PC-3 (cell line): ENCODE results near the gene ATP8A1. TPM values are rescaled to one million over a fixed set of nuclear protein-coding genes. Genes with fewer than 3 reads are reported as not detected.
"Not testable (repeated sequence)": the region's sequence is repeated elsewhere in the genome, so short reads cannot be mapped to it uniquely, and the experiment has no call there.

ENCODE experiments used
- ATAC-seq: fragments of 200-7000 bp; cut with Tn5 transposase; 2 replicates; pipeline ENCODE4 v1.9.1; 2020; ENCODE audit warnings: mild to moderate bottlenecking, moderate library complexity
- BruUV-seq: library from RNA; stranded (reverse); fragments of 400-500 nt; replicated peaks from 2 replicates; lab custom pipeline; 2021; lab: Mats Ljungman, UMichigan
- CTCF ChIA-PET: fragments of 300-600 bp; sonication (Branson Sonifier 250); formaldehyde crosslinking; loops from one replicate; lab custom pipeline; 2022; ENCODE audit warnings: antibody characterized with exemption; lab: Charles Lee
- POLR2A ChIA-PET: fragments of 300-600 bp; sonication (Branson Sonifier 250); formaldehyde crosslinking; loops from one replicate; lab custom pipeline; 2022; ENCODE audit warnings: antibody characterized with exemption; ENCODE audit not compliant: unreplicated experiment; lab: Charles Lee
- DNase-seq: peaks from one replicate; pipeline ENCODE4 v3.0.0-alpha.2; 2015
- H2AFZ ChIP-seq: fragments of 300-600 bp; sonication (generic); 2 replicates; pipeline ENCODE4 v1.6.0; 2016; ENCODE audit warnings: antibody characterized with exemption, low read length
- H3F3A ChIP-seq: fragments of 300-600 bp; sonication (generic); one replicate; pipeline ENCODE4 v1.6.0; 2017; ENCODE audit warnings: antibody characterized with exemption, low read length, control low read depth, mild to moderate bottlenecking; ENCODE audit not compliant: unreplicated experiment
- H3K27ac ChIP-seq: fragments of 300-600 bp; sonication (generic); 2 replicates; pipeline ENCODE4 v1.5.1; 2016; ENCODE audit warnings: mild to moderate bottlenecking, low read length
- H3K27me3 ChIP-seq: fragments of 300-600 bp; sonication (generic); 2 replicates; pipeline ENCODE4 v1.6.1; 2016; ENCODE audit warnings: low read length, mixed read lengths
- H3K36me3 ChIP-seq: fragments of 300-600 bp; sonication (generic); 2 replicates; pipeline ENCODE4 v1.6.1; 2016; ENCODE audit warnings: low read depth, mixed run types, low read length, mixed read lengths
- H3K4me1 ChIP-seq: fragments of 300-600 bp; sonication (generic); 2 replicates; pipeline ENCODE4 v1.5.1; 2016; ENCODE audit warnings: low read length; ENCODE audit not compliant: insufficient read depth
- H3K4me2 ChIP-seq: fragments of 300-600 bp; sonication (generic); 2 replicates; pipeline ENCODE4 v1.6.0; 2016; ENCODE audit warnings: low read length
- H3K4me3 ChIP-seq: fragments of 300-600 bp; sonication (generic); 2 replicates; pipeline ENCODE4 v1.5.1; 2016; ENCODE audit warnings: mild to moderate bottlenecking, low read length, mixed read lengths
- H3K79me2 ChIP-seq: fragments of 300-600 bp; sonication (generic); 2 replicates; pipeline ENCODE4 v1.6.1; 2017; ENCODE audit warnings: low read length, mixed read lengths
- H3K9ac ChIP-seq: fragments of 300-600 bp; sonication (generic); 2 replicates; pipeline ENCODE4 v1.6.0; 2016; ENCODE audit warnings: mild to moderate bottlenecking, low read length
- H3K9me2 ChIP-seq: fragments of 300-600 bp; sonication (generic); replicated peaks from 2 replicates; pipeline ENCODE4 v1.6.1; 2016; ENCODE audit warnings: mixed run types, low read length, mixed read lengths
- H3K9me3 ChIP-seq: fragments of 300-600 bp; sonication (generic); 2 replicates; pipeline ENCODE4 v1.6.1; 2016; ENCODE audit warnings: low read length, mixed read lengths
- H4K20me1 ChIP-seq: fragments of 300-600 bp; sonication (generic); 2 replicates; pipeline ENCODE4 v1.6.1; 2016; ENCODE audit warnings: low read length, mixed read lengths
- EZH2 ChIP-seq: fragments of 300-600 bp; sonication (generic); IDR thresholded peaks from one replicate; pipeline ENCODE4 v1.6.1; 2017; ENCODE audit warnings: antibody characterized with exemption, mild to moderate bottlenecking, low read length; ENCODE audit not compliant: unreplicated experiment
- EZH2phosphoT487 ChIP-seq: fragments of 300-600 bp; sonication (generic); IDR thresholded peaks from 2 replicates; pipeline ENCODE4 v1.6.1; 2018; ENCODE audit warnings: mild to moderate bottlenecking, antibody characterized with exemption, low read length, borderline replicate concordance
- intact Hi-C: fragments of 100-400 bp; cut with micrococcal nuclease; formaldehyde crosslinking; loops from 2 replicates; pipeline ENCODE4 v1.9.0; 2023
- total RNA-seq: library from RNA; depleted of rRNA; stranded (reverse); fragments of >200 nt; gene quantifications from 2 replicates; pipeline ENCODE4 v1.2.3, GENCODE V29; 2014
- TF ChIP-seq, protein P1 (sequence below): fragments of 300-600 bp; sonication (generic); conservative IDR thresholded peaks from 2 replicates; pipeline ENCODE4 v1.5.1; 2017; ENCODE audit warnings: antibody characterized with exemption, low read depth, mild to moderate bottlenecking, low read length

Gene ATP8A1
- total RNA-seq, 1 experiment from 2014 or later, result 3.9 TPM

- Histone ChIP-seq H3F3A (no peaks in the 10 kb centered on the region), H3K79me2 (no peaks in the 10 kb centered on the region), H3K36me3 (no peaks in the 10 kb centered on the region), H3K9me2 (no peaks in the 10 kb centered on the region), H3K4me1 (no peaks in the 10 kb centered on the region), H3K27ac (no peak overlapping the region), H3K9ac (no peak overlapping the region), H2AFZ (no peak overlapping the region), H3K4me3 (no peak overlapping the region), H3K9me3 (no peaks in the 10 kb centered on the region), H3K4me2 (no peak overlapping the region), H4K20me1 (no peaks in the 10 kb centered on the region), H3K27me3 (no peaks in the 10 kb centered on the region)
- no peak for DNase-seq
- ATAC-seq, result no peak
- no TSS peak for BruUV-seq
- POLR2A ChIA-PET, result no interaction called here
- CTCF ChIA-PET, result no interaction called here
- TF ChIP-seq EZH2phosphoT487 (no peak), EZH2 (no peak)
- TF ChIP-seq, protein P1, sequence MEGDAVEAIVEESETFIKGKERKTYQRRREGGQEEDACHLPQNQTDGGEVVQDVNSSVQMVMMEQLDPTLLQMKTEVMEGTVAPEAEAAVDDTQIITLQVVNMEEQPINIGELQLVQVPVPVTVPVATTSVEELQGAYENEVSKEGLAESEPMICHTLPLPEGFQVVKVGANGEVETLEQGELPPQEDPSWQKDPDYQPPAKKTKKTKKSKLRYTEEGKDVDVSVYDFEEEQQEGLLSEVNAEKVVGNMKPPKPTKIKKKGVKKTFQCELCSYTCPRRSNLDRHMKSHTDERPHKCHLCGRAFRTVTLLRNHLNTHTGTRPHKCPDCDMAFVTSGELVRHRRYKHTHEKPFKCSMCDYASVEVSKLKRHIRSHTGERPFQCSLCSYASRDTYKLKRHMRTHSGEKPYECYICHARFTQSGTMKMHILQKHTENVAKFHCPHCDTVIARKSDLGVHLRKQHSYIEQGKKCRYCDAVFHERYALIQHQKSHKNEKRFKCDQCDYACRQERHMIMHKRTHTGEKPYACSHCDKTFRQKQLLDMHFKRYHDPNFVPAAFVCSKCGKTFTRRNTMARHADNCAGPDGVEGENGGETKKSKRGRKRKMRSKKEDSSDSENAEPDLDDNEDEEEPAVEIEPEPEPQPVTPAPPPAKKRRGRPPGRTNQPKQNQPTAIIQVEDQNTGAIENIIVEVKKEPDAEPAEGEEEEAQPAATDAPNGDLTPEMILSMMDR, result no peak
- intact Hi-C loops, result no loop called here
Measured at GRCh38 chr4:42473071-42473684, 183.7 kb downstream of the ATP8A1 start.

DNA sequence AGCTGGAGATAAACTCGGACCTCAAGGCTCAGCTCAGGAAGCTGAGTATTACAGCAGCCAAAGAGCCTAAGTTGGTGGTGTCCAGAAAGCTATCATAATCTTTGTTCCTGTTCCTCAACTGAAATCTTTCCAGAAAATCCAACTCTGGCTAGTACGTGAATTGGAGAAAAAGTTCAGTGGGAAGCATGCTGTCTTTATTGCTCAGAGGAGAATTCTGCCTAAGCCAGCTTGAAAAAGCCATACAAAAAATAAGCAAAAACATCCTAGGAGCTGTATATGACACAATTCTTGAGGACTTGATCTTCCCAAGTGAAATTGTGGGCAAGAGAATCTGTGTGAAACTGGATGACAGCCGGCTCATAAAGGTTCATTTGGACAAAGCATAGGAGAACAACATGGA lies 185.0 kb downstream of the ATP8A1 start:
- H3F3A ChIP-seq, result no peaks in the 10 kb centered on the region
- no peaks in the 10 kb centered on the region for H3K79me2 ChIP-seq
- TF ChIP-seq EZH2phosphoT487 (no peak), EZH2 (no peak)
- TF ChIP-seq, protein P1, result no peak
- no peaks in the 10 kb centered on the region for H3K36me3 ChIP-seq
- no TSS peak for BruUV-seq
- H3K9ac ChIP-seq, result no peak overlapping the region
- no peak overlapping the region for H2AFZ ChIP-seq
- ChIA-PET CTCF (no interaction called here), POLR2A (no interaction called here)
- H3K9me3 ChIP-seq, result no peaks in the 10 kb centered on the region
- ATAC-seq (no peak), DNase-seq (no peak)
- intact Hi-C loops, result no loop called here
- H3K27ac ChIP-seq, result no peak overlapping the region
- no peaks in the 10 kb centered on the region for H3K4me1 ChIP-seq
- H3K4me2 ChIP-seq, result no peak overlapping the region
- H3K27me3 ChIP-seq, result no peaks in the 10 kb centered on the region
- H4K20me1 ChIP-seq, result no peaks in the 10 kb centered on the region
- H3K4me3 ChIP-seq, result no peak overlapping the region
- H3K9me2 ChIP-seq, result no peaks in the 10 kb centered on the region

- POLR2A ChIA-PET, result no interaction called here
- H3K27ac ChIP-seq, result no peak overlapping the region
- H3K4me1 ChIP-seq, result no peaks in the 10 kb centered on the region
- DNase-seq, result no peak
- no peak for ATAC-seq
- no peaks in the 10 kb centered on the region for H3K36me3 ChIP-seq
- no peak overlapping the region for H3K4me2 ChIP-seq
- H3K4me3 ChIP-seq, result no peak overlapping the region
- H3K27me3 ChIP-seq, result no peaks in the 10 kb centered on the region
- no peaks in the 10 kb centered on the region for H4K20me1 ChIP-seq
- no peaks in the 10 kb centered on the region for H3K9me3 ChIP-seq
- no peak overlapping the region for H2AFZ ChIP-seq
- TF ChIP-seq EZH2phosphoT487, result no peak
- no peak for TF ChIP-seq EZH2
- TF ChIP-seq, protein P1, result no peak
- H3F3A ChIP-seq, result no peaks in the 10 kb centered on the region
- intact Hi-C loops, result no loop called here
- CTCF ChIA-PET, result no interaction called here
- no peaks in the 10 kb centered on the region for H3K9me2 ChIP-seq
- no TSS peak for BruUV-seq
- no peak overlapping the region for H3K9ac ChIP-seq
- no peaks in the 10 kb centered on the region for H3K79me2 ChIP-seq
Measured at GRCh38 chr4:42470023-42470422, 186.9 kb downstream of the ATP8A1 start.

DNA sequence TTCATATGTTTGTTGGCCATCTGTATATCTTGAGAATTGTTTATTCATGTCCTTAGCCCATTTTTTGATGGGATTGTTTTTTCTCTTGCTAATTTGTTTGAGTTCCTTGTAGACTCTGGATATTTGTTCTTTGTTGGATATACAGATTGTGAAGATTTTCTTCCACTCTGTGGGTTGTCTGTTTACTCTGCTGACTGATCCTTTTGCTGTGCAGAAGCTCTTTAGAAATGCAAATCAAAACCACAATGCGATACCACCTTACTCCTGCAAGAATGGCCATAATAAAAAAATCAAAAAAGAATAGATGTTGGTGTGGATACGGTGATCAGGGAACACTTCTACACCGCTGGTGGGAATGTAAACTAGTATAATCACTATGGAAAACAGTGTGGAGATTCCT lies 189.1 kb downstream of the ATP8A1 start:
- H4K20me1 ChIP-seq, H3K9ac ChIP-seq, H3K27me3 ChIP-seq, H3F3A ChIP-seq, CTCF ChIA-PET, H3K9me2 ChIP-seq, BruUV-seq, H3K79me2 ChIP-seq, H3K36me3 ChIP-seq, H3K4me2 ChIP-seq, H3K4me3 ChIP-seq, DNase-seq, H2AFZ ChIP-seq, H3K4me1 ChIP-seq, H3K9me3 ChIP-seq, H3K27ac ChIP-seq, POLR2A ChIA-PET, ATAC-seq, intact Hi-C loops: not testable (repeated sequence)
